ENCODE data around the gene RBCK1.

The RBCK1 gene

DNA sequence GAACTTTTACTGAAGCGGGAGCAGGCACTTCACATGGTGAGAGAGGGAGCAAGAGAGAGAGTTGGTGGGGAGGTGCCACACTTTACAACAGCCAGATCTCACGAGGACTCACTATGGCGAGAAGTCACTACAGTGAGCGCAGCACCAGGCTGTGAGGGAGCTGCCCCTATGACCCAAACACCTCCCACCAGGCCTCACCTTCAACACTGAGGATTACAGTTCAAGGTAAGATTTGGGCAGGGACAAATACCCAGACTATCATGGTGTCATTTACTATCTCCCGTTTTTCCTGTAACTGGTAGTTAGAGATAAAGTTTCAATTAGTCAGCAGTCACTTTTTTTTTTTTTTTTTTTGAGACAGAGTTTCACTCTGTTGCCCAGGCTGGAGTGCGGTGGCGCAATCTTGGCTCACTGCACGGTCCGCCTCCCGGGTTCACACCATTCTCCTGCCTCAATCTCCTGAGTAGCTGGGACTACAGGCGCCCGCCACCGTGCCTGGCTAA, 7.8 kb downstream of the RBCK1 start:
- no peak for DNase-seq (ENCODE audit: insufficient read length, low spot score)
- no peak for FAIRE-seq

DNA sequence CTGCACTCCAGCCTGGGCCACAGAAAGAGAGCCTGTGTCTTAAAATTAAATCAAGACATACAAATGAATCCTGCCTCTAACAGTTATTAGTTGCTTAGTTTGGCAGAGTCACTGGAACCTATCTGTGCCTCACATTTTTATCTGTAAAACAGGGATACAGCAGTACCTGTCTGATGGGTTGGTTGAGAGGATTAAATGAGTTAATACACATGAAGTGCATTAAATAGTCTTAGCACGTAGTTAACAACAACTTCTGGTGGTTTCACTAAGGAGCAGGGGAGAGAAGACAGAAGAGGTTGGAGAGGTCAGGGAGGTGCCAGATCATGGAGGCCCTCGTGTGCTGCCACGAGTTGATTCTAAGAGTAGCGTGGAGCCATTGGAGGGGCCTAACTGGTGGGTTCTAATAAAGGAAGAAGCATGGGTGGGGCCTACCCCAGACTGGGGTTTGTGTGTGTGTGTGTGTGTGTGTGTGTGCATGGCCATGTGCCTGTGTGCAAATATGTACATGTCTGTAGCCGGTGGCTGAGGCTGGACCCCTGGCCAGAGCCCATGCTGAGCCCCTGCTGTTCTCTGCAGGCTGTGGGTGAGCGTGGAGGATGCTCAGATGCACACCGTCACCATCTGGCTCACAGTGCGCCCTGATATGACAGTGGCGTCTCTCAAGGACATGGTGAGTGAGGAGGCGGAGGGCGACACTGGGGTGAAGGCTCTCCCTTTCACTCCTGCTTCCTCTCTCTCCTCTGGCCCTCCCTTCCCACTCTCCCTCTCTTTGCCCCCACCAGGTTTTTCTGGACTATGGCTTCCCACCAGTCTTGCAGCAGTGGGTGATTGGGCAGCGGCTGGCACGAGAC, 9.1 kb downstream of the RBCK1 start:
- FAIRE-seq (no peak), DNase-seq (ENCODE audit: insufficient read length, low spot score) (no peak)

- FAIRE-seq (no peak), DNase-seq (ENCODE audit: insufficient read length, low spot score) (no peak)
Observed at GRCh38 chr20:417801-418342, 9.8 kb downstream of the RBCK1 start.

GRCh38 chr20:418858-419365, 10.8 kb downstream of the RBCK1 start:
- FAIRE-seq (no peak), DNase-seq (ENCODE audit: insufficient read length, low spot score) (no peak)

DNA sequence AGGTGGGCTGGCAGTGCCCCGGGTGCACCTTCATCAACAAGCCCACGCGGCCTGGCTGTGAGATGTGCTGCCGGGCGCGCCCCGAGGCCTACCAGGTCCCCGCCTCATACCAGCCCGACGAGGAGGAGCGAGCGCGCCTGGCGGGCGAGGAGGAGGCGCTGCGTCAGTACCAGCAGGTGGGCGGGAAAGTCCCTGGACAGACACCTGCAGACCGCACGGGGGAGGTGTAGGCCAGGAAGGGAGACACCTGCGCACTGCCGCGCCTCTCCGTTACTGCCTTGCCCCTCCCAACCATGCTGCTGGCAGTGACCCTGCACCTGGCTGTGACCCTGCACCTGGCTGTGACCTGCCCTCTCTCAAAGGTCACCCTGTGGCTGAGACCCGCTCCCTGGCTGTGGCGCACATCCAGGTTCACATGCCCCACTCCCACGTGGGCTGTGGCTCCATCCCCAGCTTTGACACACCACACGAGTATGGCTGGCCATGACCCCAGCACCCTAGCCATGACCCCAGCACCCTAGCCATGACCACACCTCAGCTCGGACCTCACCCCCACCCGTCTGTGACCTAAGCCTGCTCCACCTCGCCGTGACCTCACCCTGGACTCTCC, 11.6 kb downstream of the RBCK1 start:
- FAIRE-seq (no peak), DNase-seq (ENCODE audit: insufficient read length, low spot score) (no peak)

DNA sequence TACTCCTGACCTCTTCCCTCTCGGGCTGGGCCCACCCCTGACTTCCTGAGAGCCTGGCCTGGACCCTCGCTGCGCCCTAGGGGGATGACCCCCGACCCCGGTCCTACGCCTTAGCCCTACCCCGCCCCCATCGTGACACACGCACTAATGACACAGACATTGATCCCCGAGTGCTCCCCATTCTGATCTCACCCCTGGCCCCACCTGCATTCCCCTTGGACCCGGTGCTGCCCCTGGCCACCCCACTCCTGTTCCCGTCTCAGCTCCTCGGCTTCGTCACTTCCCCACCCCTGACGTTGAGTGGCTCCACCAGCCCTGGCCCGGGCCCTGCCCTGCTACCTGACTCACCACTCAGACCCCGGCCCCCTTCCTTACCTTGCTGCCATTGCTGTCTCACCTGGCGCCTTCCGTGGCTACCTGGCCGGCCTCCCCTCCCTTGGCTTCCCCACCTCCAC, 12.1 kb downstream of the RBCK1 start:
- DNase-seq (ENCODE audit: insufficient read length, low spot score): no peak
- FAIRE-seq: no peak

DNA sequence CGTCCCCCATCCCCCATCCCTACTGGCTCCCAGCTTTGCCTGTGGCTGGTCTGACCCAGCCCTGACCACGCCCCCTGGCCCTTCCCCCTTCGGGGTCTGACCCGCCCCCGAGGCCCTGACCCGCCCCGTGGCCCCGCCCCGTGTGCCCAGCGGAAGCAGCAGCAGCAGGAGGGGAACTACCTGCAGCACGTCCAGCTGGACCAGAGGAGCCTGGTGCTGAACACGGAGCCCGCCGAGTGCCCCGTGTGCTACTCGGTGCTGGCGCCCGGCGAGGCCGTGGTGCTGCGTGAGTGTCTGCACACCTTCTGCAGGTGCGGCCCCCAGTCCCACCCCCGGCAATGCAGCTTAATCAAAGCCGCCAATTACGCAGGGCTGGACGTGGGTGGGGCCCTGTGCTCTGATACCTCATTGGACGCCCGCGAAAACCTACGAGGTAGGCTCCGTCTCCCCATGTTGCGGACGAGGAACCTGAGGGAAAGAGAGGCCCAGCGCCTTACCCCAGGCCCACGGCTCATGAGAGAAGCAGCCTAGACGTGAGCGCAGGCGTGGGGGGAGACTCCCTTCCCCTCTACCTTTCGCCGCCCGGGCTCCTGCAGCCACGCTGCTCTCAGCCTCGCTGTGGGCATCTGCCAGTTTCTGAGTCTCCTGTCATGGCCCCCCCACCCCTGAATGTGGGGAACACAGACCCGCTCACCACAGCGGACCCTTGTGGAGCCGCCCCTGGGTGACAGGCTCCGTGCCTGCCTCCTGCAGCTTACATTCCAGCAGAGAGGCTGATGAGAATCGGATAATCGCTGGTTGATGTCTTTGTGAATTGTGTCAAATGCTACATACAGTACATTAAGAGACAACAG, 12.8 kb downstream of the RBCK1 start:
- DNase-seq (ENCODE audit: insufficient read length, low spot score): no peak
- FAIRE-seq: no peak

DNA sequence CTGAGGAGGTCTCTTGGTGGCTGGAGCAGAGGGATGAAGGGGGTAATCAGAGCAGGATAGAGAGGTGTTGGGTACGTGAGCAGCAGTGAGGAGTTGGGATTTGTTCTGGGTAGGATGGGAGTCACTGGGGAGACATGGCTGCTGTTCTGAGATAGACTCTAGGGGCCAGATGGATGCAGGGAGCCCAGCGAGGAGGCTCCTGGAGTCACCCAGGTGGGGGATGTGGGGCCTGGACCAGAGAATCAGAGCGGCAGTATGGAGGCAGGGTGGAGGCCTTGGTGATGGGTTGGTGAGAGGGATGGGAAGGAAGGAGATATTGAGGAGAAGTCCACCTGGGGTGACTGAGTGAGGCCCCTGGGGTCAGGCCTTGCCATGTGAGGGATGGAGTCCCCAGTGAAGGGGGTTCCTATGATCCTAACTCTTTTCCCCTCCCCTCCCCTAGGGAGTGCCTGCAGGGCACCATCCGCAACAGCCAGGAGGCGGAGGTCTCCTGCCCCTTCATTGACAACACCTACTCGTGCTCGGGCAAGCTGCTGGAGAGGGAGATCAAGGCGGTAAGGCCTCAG, 13.7 kb downstream of the RBCK1 start:
- FAIRE-seq (no peak), DNase-seq (ENCODE audit: insufficient read length, low spot score) (no peak)

DNA sequence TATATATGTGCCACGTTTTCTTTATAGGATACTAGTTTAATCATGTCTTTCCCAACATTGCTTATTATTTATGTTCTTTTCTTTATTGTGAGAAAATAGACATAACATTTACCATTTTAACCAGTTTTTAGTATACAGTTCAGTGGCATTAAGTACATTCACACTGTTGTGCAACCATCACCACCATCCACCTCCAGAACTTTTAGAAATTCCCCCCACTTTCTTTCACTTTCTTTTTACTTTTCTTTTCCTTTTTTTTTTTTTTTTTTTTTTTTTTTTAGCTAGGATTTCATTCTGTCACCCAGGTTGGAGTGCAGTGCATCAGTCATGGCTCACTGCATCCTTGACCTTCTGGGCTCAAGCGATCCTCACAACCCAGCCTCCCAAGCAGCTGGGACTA, 18.5 kb downstream of the RBCK1 start:
- FAIRE-seq (no peak), DNase-seq (ENCODE audit: insufficient read length, low spot score) (no peak)

DNA sequence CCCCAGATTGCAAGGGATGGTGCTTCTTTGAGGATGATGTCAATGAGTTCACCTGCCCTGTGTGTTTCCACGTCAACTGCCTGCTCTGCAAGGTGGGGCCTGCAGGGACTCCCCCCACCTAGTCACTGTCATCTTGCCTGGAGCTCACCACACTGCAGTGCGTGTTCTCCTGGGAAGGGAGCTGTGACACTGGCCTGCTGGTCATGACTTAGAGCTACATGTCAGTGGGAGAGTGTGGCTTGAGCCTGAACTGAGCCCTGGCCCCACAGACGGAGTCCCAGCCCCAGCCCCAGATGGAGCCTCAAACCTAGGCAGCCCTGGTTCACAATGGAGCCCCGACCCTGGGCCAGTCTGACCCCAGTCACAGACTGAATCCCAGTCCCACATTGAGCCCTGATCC, 19.3 kb downstream of the RBCK1 start:
- no peak for FAIRE-seq
- no peak for DNase-seq (ENCODE audit: insufficient read length, low spot score)

DNA sequence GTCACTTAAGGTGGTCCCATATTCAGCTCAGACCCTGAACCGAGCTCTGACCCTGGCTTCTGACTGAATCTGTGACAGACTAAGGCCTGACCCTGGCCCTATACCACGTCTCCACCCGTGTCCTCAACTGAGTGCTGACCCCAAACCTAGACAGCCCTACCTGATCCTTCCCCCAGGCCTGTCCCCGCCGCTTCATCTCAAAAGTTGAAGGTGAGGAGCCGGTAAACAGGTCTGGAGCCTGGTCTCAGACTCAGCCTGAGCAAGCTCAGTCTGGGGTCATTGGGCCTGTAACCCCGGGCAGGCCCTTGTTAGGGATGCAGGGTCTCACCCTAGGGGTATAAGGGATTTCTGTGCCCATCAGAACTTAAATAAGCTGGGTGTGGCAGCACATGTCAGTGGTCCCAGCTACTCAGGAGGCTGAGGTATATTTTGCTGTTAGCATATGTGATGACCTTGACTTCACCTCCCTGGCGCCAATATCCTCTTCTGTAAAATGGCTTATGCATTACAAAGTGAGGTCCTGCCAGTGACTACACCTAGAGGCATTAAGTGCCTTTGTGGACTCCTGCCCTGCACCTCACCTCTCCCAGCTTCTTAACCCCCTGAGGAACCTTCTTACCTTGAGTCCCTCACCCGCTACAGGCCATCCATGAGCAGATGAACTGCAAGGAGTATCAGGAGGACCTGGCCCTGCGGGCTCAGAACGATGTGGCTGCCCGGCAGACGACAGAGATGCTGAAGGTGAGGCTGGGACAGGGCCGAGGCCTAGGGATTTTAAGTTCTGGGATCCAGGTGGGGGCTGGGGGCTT, 20.0 kb downstream of the RBCK1 start:
- FAIRE-seq: no peak
- DNase-seq (ENCODE audit: insufficient read length, low spot score): no peak

- DNase-seq (ENCODE audit: insufficient read length, low spot score) (no peak), FAIRE-seq (no peak)
Observed at GRCh38 chr20:428658-429200, 20.6 kb downstream of the RBCK1 start.

GRCh38 chr20:430091-430999, 22.2 kb downstream of the RBCK1 start:
- no peak for DNase-seq (ENCODE audit: insufficient read length, low spot score)
- no peak for FAIRE-seq

- no peak for DNase-seq (ENCODE audit: insufficient read length, low spot score)
- FAIRE-seq: no peak
Observed at GRCh38 chr20:431012-431904, 23.2 kb downstream of the RBCK1 start.

GRCh38 chr20:432208-432607, 24.1 kb downstream of the RBCK1 start:
- no peak for FAIRE-seq

DNA sequence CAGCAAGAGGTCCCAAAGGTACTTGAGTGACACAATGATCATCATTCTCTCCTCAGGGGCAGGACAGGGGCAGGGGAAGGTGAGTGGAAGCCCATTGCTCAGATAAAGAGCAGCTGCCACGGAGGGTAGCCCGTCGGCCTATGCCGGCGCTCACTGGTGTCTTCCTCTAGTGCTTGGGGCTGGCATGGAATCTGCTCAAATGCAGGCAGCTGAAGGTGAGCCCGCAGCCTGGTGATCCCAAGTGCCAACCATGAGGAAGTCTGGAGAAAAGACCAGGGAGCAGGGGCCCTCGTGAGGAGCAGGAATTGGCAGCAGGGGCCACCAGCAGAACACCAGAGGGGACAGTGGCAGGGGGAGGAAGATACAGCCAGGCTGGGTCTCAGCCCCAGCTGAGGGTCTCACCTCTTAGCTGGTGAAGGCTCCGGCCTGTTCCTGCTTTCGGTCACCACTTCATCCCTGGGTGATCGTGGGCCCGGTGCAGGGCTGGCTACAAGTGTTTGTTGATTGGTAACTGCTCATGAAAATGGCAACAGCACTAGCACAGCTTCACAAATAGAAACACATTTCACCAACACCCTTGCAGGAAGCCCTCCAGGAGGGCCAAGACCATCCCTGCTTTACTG, 24.7 kb downstream of the RBCK1 start:
- peak; percentile 75 for FAIRE-seq
- DNase-seq (ENCODE audit: insufficient read length, low spot score): no peak

More at GRCh38 chr20:432208-432607, 24.1 kb downstream of the RBCK1 start:
- no peak for DNase-seq (ENCODE audit: insufficient read length, low spot score)

Data from GM19239 (cell line).